HS-5 (cell line): ENCODE measurements around the gene POLR3E.
"Not testable (repeated sequence)": the region's sequence is repeated elsewhere in the genome, so short reads cannot be mapped to it uniquely, and the experiment has no call there.

ENCODE experiments used
- DNase-seq: peaks from one replicate; pipeline ENCODE4 v3.0.0-alpha.2; 2012; ENCODE audit warnings: low read depth

Gene POLR3E

DNA sequence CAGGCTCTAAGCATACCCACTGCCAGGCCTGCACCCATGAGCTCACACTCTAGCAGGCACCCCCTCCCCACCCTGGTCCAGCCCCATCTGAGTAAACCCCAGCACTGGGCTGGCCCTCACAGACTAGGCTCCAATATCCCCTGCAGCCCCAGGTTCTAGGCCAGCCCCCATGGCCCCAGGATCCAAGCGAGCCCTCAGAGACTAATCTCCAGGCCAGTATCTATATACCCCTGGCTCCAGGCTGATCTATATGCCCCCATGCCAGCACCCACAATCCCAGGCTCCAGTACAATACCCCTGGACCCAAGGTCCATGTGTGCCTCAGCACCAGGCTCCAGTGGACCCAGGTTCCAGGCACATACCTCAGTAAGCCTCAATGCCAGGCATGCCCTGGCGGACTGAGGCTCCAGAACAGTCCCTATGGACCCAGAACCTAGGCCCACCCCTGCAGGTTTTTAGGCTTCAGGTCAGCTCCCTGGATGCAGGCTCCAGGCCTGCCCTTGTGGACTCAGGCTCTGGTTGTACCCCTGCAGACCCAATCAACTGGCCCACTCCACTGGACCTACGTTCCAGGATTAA, 38.5 kb downstream of the POLR3E start:
- no peak for DNase-seq

DNA sequence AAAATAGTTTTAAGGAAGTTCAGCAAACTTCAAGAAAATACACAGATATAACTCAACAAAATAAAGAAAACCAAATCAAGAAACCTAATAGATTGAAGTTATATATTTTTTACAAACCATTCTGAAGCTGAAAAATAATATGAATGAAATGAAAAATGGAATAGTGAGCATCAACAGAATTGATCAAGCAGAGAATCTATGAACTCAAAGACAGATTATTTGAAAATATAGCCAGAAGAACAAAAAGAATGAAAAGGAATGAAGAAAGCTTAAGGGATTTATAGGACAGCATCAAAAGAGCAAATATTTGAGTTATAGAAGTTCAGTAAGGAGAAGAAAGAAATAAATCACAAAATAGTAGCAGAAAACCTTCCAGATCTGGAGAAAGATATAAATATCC, 39.4 kb downstream of the POLR3E start:
- no peak for DNase-seq

DNA sequence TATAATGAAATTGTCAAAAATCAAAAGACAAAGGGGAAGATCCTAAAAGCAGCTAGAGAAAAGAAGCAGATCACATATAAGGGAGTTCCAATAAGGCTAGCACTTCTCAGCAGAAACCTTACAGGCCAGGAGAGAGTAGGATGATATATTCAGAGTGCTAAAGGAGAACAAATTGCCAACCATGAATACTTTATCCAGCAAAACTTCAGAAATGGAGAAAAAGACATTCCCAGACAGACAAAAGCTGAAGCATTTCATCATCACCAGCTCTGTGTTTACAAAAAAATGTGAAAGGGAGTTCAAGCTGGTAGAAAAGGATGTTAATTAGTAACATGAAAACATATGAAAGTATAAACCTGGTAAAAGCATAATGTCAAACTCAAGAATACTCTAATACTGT, 39.8 kb downstream of the POLR3E start:
- no peak for DNase-seq

DNA sequence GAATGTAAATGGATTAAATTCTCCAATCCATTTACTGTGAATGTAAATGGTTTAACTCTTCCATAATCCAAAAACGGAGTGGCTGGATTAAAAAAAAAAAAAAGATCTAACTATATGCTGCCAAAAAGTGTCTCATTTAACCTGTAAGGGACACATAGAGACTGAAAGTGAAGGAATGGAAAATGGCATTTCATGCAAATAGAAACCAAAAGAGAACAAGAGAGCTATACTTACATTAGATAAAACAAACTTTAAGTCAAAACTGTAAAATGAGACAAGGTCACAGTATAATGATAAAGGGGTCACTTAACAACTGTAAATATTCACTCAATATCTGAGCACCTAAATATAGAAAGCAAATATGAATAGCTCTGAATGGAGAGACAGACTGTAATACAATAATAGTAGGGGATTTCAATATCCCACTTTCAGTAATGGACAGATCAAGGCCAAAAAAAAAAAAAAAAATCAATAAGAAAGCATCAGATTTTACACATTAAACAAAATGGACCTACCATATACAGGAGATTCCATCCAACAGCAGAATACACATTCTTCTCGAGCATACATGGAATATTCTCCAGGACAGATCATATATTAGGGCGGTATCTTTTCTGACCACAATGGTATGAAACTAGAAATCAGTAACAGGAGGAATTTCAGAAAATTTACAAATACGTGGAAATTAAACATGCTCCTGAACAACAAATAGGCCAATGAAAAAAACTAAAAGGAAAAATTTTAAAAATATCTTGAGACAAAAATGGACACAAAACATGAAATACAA, 40.8 kb downstream of the POLR3E start:
- no peak for DNase-seq

DNA sequence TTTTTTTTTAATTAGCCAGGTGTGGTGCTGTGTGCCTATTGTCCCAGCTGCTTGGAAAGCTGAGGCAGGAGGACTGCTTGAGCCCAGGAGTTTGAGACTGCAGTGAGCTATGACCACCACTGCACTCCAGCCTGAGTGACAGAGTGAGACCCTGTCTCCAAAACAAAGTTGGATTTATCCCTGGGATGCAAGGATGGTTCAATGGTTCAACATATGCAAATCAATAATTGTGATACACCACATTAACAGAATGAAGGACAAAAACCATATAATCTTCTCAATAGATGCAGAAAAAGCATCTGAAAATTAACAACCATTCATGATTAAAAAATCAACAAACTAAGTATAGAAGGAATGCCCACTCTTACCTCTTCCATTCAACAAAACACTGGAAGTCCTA, 43.7 kb downstream of the POLR3E start:
- DNase-seq = no peak

DNA sequence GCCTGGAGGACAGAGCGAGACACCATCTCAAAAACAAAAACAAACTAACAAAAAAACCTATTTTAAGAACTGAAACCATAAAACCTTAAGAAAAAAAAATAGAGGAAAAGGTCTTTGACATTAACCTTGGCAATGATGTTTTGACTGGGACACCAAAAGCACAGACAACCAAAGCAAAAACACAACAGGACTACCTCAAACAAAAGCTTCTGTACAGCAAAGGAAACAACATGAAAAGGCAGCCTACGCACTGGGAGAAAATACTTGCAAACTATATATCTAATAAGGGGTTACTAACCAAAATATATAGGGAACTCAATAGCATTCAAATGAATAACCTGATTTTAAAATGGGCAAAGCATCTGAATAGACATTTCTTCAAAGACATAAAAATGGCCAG, 44.9 kb downstream of the POLR3E start:
- no peak for DNase-seq

DNA sequence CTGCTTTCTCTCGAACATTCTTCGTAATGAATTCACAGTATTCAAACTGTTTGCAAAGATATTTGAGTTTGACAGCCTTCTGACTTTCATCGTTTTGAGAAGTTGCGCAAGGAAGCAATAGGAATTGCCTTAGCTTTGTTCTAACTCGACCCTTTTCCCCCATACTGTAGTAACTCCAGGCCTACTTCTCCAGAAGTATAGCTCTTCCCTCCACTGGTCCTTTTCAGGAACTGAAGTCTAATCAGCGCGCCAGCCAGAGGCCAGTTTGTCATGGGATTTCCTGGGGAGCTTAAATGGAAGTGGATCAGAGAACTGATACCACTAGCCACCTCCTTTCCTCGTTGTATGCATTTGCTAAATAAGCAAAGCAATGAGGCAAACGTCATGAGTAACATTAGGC, 49.3 kb downstream of the POLR3E start:
- no peak for DNase-seq

DNA sequence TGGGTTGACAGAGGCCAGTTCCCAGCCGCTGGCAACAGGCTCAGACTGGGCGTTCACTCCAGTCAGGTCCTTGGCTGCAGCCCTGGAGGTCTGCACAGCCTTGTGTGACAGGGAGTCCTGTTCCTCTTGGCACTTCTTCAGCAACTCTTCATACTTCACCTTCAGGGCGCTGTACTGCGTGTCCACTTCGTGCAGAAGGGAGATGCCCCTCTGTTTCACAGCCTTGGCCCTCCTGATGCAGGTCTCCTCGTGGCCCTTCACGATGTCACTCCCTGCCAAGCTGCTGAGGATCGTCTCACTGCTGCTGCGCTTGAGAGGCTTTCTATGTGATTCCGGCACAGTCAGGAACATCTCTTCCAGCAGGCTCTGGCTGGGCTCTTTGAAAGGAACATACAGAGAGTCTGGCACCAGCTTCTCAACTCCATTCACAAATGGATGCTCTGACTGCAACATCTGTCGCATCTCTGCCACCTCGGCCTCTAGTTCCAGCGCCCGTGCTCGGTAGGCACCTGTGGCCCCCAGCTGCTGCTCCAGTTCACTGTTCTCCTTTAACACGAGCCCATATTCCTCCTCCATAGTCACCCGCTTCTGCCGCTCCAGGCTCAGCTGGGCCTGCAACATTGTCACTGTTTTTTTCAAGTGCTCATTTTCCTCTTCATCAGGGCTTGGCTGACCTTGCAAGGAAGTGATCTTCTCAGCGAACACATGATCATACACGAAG, 50.1 kb downstream of the POLR3E start:
- DNase-seq = no peak

DNA sequence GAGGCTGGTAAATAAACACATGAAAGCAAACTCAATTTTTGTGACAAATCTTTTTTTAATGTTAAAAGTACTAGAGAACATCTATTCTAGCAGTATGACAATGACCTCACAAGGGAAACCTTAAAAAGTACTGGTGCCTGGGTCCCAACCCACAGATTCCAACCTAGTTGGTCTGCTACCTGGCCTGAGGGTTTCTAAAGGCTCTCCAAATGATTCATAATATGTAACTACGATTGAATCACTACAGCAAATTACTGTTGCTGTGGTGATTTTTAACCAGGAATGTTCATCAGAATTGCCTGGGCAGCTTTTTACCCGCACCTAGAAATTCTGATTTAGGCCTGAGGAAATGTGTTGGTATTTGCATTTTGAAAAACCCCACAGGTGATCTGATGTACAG, 51.1 kb downstream of the POLR3E start:
- DNase-seq = no peak

DNA sequence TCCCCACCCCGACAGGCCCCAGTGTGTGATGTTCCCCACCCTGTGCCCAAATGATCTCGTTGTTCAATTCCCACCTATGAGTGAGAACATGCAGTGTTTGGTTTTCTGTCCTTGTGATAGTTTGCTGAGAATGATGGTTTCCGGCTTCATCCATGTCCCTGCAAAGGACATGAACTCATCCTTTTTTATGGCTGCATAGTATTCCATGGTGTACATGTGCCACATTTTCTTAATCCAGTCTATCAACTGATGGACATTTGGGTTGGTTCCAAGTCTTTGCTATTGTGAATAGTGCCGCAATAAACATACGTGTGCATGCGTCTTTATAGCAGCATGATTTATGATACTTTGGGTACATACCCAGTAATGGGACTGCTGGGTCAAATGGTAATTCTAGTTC, 53.8 kb downstream of the POLR3E start:
- not testable (repeated sequence) for DNase-seq

DNA sequence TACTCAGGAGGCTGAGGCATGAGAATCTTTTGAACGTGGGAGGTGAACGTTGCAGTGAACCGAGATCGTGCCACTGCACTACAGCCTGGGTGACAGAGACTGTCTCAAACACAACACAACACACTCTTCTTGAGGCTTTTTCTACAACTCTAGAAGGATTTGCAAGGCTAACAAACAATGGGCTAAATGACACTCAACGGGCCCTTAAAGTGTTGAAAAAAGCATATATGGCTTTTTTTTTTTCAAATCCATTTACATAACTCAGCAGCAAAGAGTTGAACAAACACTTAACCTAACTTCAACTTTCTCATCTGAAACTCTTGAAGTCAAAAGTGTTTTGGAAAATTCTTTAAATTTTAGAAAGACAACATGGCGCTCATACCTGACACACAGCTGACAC, 54.9 kb downstream of the POLR3E start:
- no peak for DNase-seq

DNA sequence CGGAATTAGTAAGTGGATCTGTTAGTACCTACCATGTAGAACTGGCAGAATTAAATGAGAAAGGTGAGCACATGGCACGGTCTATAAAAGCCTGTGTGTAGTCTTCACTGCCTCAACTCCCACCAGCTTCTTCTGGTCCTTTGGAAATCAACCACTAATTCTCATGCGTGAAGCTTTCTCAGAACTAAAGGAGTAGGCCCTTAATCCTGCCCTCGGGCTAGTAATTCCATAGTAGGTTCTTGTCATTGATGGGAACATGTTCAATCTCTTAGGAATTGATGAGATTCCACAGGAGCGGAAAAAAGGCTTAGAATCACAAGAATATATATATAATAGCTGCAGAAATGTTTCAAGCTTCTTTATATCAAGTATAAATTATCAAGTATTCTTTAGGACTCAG, 55.5 kb downstream of the POLR3E start:
- no peak for DNase-seq

DNA sequence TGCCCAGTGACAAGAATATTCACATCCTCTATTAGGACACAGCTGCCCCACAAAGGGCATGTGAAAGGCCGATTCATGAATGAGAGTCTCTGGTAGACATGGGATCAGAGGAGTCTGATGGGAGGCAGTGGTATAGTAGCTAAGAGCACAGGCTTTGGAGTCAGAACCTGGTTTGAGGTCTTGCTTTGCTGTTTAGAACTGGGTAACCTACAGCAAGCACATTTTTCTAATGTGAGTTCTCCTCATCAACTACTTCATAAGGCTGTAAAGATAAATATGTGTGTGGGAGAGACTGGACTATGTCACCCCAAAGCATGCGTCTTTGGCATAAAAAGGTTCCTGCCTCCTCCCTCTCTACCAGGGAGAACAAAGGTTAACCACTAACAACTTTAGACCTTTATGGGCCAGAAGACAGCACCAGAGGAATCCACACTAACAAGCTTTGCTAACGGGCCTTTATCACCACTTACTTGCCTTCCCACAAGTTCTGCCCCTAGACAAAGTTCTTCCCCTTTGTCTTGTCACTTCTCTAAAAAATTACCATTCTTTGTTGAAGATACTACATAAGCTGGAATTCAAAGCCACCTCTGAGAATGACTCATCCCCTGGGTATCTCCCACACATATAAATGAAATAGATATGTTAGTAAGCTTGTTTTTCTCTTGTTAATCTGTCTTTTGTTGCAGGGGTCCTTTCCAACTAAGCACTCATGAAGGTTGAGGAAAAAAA, 56.1 kb downstream of the POLR3E start:
- no peak for DNase-seq

DNA sequence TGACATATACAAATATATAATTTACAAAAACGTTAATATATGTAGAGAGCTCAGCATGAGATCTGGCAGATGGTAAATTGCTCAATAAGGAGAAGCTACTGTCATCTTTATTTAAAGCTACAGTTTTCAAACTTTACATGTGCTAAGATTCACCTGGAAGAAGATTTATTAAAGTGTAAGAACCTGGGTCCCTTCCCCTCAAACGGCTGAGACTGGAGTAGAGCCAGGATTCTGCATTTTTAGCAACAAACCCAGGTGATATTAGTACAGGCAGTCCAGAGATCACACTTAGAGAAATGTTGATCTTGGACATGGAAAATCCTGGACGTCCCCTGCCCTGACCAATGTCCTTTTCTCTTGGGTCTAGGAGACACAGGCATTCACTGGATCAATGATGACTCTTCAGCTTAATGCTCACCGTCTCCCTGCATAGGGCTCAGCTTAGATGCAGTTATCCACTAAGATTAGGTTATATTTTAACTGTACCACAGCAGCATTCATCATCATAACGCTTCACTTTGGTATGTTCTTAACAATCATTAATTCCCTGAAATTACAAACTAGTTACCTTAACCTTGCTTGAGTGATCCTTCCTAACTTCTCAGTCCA, 56.8 kb downstream of the POLR3E start:
- no peak for DNase-seq

DNA sequence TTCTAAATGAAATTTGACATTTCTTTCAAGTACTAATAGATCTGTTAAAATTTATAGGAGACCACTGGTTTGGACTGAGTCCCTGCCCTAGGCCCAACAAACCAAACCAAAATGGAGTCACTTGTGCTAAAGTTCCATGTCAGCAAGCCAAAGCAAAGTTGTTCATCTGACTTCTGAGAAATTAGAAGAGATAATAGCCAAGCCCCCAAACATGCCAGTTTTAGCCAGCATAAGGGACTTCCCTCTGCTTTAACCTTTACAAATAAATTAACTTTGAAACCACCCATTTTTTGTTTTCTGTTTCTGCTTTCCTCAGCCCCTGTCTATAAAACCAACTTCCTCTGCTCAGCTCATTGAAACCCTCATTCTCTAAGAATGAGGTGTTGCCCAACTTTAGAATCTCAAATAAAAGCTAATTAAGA, 58.3 kb downstream of the POLR3E start:
- DNase-seq = no peak

DNA sequence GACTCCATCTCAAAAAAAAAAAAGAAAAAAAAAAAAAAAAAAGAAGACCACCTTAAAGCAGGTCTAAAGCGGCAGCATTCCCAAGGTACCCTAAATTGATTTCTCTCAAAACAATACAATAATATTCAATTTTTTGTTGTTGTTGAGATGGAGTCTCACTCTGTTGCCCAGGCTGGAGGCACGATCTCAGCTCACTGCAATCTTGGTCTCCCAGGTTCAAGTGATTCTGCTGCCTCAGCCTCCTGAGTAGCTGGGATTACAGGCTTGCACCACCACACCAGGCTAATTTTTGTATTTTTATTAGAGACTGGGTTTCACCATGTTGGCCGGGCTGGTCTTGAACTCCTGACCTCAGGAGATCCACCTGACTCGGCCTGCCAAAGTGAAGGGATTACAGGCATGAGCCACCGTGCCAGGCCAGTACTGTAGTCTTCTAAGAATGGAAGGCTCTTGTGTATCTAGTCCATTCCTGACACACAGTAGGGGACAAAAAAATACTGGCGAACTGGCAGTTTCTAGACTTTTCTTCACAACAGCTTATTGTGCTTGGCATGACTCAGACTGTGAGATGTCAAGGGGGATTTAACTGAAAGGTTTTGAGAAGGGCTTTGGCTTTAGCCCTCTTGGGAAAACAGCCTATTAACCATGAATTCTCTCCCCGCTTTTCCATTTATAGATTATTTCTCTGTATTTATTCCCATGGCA, 59.9 kb downstream of the POLR3E start:
- DNase-seq = no peak

DNA sequence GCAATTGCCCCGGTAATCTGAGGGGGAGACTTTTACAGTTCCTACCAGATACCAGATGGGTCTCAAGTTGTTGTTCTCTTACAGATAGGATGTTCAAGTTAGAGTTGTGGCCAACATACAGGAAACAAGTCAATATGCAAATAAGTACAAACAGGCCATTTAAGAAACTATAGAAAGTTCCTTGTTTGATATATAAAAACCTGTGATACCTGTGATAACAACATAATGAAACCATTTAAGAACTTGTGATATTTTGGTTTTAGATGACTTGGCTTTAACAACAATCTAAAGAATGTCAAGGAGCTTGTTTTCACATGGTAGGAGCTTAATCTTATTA, 60.4 kb downstream of the POLR3E start:
- no peak for DNase-seq

DNA sequence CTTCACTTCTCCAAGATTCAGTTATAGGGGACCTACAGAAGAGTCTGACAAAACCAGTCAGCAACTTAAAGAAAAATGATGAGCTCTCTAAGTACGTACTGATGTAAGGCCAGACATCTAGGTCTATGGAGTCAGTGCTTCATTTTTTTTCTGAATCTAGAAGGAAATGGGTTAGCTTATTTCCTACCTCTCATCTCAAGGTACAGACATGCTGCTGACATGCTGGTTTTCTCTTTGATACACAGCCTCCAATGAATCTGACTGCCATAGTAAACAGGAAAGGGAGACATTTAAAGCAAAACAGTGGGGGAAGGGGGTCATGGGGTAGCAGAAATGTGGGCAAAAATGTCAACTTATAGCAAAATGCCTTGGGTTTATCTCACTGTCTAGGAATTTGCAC, 60.8 kb downstream of the POLR3E start:
- no peak for DNase-seq

DNA sequence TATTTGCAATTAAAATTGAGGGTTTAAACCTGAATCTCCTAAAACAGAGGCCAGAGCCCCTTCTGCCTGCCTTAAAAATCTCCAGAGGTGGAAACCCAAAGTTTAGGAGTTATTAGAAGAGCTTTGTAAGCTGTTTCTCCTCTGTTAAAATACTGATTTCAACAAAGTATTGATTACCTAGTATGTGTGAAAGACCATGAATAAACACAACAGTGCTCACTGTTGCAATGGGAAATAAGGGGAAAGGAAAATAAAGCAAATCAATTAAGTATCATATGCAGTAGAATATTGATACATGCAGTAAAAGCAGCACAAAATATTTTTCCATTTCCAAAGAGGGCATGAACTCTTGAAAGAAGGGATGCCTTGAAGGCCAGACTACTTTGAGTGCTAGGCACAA, 62.5 kb downstream of the POLR3E start:
- no peak for DNase-seq

DNA sequence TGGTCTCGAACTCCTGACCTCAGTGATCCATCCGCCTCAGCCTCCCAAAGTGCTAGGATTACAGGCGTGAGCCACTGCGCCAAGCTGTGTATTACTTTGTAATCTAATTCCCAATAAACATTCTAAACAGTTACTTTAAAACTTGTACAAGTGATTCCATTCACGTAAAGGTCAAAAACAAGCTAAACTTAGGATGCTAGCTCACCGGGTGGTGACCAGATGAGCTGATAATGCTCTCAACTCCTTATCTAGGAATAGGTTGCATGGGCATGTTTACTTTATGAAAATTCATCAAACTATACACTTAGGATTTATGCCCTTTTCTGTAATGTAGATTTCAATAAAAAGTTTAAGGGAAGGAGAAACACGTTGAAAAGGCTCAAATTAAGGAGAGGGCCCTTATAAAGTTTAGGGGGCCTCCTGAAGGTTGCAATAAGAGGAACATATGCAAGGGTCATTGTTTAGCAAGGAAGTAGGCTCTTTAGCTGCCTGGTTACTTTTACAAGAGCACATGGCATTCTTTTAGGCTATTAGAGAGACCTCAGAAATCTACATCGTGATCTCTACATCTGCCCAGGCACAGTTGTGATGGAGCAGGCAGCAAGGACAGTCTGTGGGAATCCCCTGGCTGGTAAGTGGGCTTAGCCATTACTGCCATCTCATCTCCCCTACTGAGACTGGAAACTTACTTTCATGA, 63.9 kb downstream of the POLR3E start:
- DNase-seq = no peak

DNA sequence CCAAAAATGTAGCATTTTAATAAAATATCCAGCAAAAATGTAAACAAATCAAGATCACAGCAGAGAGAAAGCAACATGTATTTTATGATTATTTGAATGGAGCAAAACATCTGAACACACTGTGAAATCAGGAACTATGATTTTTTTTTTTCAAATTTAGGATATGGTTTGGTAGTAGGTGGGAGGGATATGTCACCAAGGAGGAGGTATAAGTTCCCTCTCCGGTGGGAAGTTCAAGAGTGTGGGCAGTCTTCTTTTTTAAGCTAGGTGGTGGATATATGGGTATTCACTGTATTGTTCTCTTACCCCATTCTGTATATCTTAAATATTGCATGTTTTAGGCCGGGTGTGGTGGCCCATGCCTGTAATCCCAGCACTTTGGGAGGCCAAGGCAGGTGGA, 67.0 kb downstream of the POLR3E start:
- DNase-seq = no peak
